NB4 (cell line): ENCODE measurements around the gene PHRF1.

Experiments
- DNase-seq: peaks from one replicate; pipeline ENCODE4 v3.0.0; 2010; ENCODE audit warnings: low read depth
- H3K4me3 ChIP-seq: one replicate; pipeline ENCODE4 v1.5.1; 2011; ENCODE audit warnings: mild to moderate bottlenecking, low read depth, low read length, moderate library complexity
- MYC ChIP-seq: IDR thresholded peaks from 2 replicates; pipeline ENCODE4 v1.6.1; 2011; ENCODE audit warnings: low read depth, low read length
- POLR2A ChIP-seq: IDR thresholded peaks from 2 replicates; pipeline ENCODE4 v1.6.1; 2011; ENCODE audit warnings: mild to moderate bottlenecking; ENCODE audit not compliant: insufficient read length; ENCODE audit errors: extremely low read depth
- TF ChIP-seq, protein P1 (sequence below): IDR thresholded peaks from one replicate; pipeline ENCODE4 v1.5.1; 2012; ENCODE audit warnings: low read depth, low read length
- TF ChIP-seq, protein P2 (sequence below): IDR thresholded peaks from 2 replicates; pipeline ENCODE4 v1.6.1; 2011; ENCODE audit warnings: low read depth, low read length

Gene PHRF1

DNA sequence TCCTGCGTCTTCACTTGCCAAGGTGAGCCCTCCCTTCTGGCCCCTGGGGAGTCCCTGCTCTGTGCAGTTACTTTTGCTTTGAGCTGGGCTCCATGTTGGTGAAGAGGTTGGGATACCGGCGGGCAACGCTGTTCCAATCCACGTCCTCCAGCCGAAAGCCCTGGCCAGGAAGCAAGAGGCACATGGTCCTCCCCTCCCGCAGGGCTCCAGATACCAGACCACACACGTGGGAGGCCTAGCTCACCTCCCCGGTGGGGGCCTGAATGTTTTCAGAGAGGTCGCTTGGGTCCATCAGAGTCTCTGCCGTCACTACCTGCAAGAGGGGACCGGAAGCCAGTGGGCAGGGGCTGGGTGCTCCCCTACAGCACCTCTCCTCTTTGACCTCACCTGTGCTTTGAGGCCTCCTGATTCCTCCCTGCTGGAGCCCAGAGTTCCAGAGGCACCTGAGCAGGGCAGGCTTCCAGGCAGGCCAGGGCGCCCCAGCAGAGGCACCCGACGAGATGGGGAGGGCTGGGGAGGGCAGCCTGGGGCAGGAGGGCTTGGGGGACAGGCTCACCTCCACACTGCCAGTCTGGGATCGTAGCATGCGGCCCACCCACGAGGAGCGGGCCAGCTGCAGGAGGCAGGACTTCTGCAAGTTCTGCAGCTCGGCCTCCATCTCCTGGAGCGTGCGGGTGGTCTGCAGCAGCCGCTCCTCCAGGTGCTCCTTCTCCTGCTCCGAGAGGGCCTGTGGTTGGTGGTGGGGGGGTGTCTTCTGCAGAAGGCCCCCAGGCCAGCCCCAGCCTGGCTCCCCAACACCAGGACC lies 18.7 kb upstream of the PHRF1 start:
- no peak overlapping the region for H3K4me3 ChIP-seq
- TF ChIP-seq, protein P1, sequence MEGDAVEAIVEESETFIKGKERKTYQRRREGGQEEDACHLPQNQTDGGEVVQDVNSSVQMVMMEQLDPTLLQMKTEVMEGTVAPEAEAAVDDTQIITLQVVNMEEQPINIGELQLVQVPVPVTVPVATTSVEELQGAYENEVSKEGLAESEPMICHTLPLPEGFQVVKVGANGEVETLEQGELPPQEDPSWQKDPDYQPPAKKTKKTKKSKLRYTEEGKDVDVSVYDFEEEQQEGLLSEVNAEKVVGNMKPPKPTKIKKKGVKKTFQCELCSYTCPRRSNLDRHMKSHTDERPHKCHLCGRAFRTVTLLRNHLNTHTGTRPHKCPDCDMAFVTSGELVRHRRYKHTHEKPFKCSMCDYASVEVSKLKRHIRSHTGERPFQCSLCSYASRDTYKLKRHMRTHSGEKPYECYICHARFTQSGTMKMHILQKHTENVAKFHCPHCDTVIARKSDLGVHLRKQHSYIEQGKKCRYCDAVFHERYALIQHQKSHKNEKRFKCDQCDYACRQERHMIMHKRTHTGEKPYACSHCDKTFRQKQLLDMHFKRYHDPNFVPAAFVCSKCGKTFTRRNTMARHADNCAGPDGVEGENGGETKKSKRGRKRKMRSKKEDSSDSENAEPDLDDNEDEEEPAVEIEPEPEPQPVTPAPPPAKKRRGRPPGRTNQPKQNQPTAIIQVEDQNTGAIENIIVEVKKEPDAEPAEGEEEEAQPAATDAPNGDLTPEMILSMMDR = no peak
- TF ChIP-seq MYC = no peak
- TF ChIP-seq, protein P2, sequence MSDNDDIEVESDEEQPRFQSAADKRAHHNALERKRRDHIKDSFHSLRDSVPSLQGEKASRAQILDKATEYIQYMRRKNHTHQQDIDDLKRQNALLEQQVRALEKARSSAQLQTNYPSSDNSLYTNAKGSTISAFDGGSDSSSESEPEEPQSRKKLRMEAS = no peak
- no peak for TF ChIP-seq POLR2A
- DNase-seq = no peak

DNA sequence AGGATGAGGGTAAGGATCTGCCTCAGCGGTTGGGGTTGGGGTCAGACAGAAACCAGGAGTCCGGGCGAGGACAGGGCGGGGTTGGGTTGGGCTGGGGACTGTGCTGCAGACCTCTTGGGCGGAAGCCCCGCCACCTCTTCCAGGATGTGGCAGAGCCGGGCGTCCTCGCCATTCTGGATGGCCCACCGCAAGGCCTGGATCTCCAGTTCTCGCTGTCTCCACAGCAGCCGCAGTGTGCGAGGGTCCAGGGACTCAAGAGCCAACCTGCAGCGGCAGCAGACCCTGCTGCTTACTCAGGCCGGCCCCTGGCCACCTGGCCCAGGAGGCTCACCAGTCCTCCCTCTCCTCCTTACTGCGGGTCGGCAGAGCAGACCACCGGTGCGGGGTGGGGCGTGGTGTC lies 17.8 kb upstream of the PHRF1 start:
- TF ChIP-seq POLR2A = no peak
- no peak for TF ChIP-seq MYC
- no peak overlapping the region for H3K4me3 ChIP-seq
- no peak for DNase-seq

DNA sequence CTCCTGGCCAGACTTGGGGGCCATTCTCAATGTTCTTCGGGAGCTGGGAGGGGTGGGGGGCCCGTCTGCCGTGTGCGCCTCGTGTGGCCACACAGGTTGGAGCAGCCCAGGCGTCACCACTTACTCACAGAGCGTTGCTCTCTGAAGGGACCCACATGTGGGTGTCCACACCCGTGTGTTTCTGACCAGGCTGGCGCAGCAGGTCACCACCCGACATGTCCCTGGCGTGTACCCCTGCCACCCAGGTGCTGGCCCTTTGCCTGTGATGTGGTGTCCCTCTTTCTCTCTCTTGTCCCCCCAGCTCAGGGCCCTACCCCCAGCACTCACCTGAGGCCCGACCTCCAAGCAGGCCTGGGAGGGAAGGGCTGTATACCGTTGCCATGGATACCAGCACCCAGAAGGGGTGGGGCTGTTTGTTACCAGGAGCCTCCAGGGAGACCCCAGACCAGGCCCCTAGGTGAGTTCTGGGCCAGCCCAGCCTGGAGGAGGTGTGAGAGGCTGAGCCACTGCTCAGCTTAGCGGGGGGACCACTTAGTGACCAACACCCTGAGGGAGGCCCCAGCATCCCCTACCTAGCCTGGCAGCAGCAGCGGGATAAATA lies 17.1 kb upstream of the PHRF1 start:
- TF ChIP-seq, protein P1 = no peak
- TF ChIP-seq POLR2A = no peak
- TF ChIP-seq, protein P2 = no peak
- no peak for TF ChIP-seq MYC
- DNase-seq = no peak
- H3K4me3 ChIP-seq = no peak overlapping the region

DNA sequence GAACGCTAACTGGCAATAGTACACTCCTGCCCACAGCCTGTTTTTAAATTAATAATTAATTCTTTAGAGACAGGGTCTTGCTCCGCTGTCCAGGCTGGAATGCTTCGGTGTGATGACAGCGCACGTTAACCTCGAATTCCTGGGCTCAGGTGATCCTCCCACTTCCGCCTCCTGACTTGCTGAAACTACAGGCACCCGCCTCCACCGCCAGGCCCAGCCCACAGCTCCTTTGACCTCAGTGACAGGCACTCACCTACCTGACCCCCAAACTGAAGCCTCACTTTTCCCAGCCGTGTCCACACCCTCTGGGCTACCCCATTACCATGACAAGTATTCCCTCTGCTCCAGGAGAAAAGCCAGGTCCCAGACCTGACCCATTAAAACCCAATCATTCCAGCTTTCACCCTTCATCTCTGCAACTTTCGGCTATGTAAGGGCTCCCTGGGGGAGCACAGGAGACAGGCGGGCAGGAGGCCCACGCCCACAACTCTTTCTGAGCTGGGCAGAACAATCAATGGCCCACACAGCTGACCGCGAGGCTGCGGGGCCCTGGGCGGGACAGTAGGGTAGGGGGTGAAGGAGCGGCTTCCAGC lies 16.5 kb upstream of the PHRF1 start:
- TF ChIP-seq MYC = no peak
- TF ChIP-seq POLR2A = no peak
- TF ChIP-seq, protein P2 = no peak
- TF ChIP-seq, protein P1 = no peak
- no peak overlapping the region for H3K4me3 ChIP-seq
- DNase-seq = no peak

DNA sequence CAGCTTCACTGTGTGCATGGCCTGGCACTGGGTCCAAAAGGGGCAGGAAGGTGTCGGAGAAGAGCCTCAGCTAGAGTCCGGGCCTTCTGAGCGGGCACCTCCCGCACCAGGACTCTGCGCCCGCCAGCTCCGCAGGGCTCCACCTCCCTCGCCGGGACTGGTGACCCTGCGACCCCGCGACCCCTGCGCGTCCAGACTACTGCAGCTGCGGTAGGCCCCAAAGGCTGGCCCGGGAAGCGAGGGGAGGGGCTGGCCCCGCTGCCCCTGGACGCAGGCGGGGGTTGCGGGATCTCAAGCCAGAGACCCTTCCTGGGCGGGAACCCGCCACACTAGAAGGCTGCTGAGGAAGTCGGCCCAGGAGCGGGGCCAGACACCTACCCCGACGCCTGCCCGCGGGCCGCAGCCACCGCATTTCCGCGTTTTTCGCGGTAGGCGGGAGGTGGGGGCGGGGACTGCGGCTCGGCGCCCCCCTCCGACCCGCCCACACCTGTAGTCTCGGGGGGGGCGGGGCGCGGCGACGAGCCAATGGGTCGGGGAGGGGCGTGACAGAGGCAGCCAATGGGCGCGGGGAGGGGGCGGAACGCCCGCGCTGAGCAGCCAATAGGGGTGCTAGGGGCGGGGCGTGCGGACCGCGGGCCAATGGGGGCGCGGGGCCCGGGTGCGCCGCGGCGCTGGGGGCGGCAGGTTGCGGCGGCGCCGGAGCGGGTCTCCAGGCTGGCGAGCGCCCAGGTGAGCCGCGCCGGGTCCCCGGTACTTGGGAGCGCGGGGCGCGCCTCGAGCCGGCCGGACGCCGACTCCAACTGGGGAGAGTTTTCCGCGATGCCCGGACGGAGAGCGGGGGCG lies 15.7 kb upstream of the PHRF1 start, which contains the start of the genes LMNTD2 and RASSF7:
TSS of gene LMNTD2 (minus strand) at position 434 of the 843 bp plus-strand sequence. CDS start at position 412, 22 bp downstream.
TSS of gene RASSF7 (plus strand) at position 666 of the 843 bp plus-strand sequence. CDS start 799 bp downstream, outside the sequence.
- peak; percentile 92 for DNase-seq

More for the DNA sequence above, 15.7 kb upstream of the PHRF1 start, which contains the start of the genes LMNTD2 and RASSF7:
- TF ChIP-seq POLR2A = peak; percentile 36
- TF ChIP-seq, protein P2 = no peak
- TF ChIP-seq, protein P1 = no peak
- H3K4me3 ChIP-seq = peak within 1 kb of the TSS; percentile 58
